RWPE2 (cell line): Measurements from ENCODE around the gene KCNQ1OT1.

Experiments used
- ATAC-seq: fragments of 200-7000 bp; cut with Tn5 transposase; 3 replicates; pipeline ENCODE4 v1.9.1; 2021; ENCODE audit warnings: low read depth
- DNase-seq: peaks from one replicate; pipeline ENCODE4 v3.0.0-alpha.2; 2020; ENCODE audit warnings: low spot score
- H3K27ac ChIP-seq: fragments of 450-650 bp; 2 replicates; pipeline ENCODE4 v1.5.1; 2017; ENCODE audit warnings: mild to moderate bottlenecking; ENCODE audit not compliant: poor library complexity, severe bottlenecking
- H3K27me3 ChIP-seq: fragments of 250-450 bp; sonication (Bioruptor Pico); 2 replicates; pipeline ENCODE4 v1.5.1; 2021; ENCODE audit warnings: mild to moderate bottlenecking, moderate library complexity; ENCODE audit not compliant: insufficient read depth, poor library complexity, severe bottlenecking
- H3K36me3 ChIP-seq: fragments of 250-450 bp; sonication (Bioruptor Pico); 2 replicates; pipeline ENCODE4 v1.5.1; 2020; ENCODE audit warnings: low read depth, mild to moderate bottlenecking, moderate library complexity
- H3K4me1 ChIP-seq: fragments of 250-450 bp; sonication (Bioruptor Pico); 2 replicates; pipeline ENCODE4 v1.5.1; 2021; ENCODE audit warnings: mild to moderate bottlenecking, moderate library complexity; ENCODE audit not compliant: insufficient read depth, poor library complexity, severe bottlenecking
- H3K4me3 ChIP-seq: fragments of 250-450 bp; sonication (Bioruptor Pico); 2 replicates; pipeline ENCODE4 v1.5.1; 2021; ENCODE audit warnings: mild to moderate bottlenecking, moderate library complexity; ENCODE audit not compliant: severe bottlenecking
- H3K9me3 ChIP-seq: fragments of 250-450 bp; sonication (Bioruptor Pico); 2 replicates; pipeline ENCODE4 v1.5.1; 2021; ENCODE audit warnings: mild to moderate bottlenecking, moderate library complexity; ENCODE audit not compliant: severe bottlenecking
- TF ChIP-seq, protein P1 (sequence below): fragments of 450-650 bp; IDR thresholded peaks from one replicate; pipeline ENCODE4 v1.5.1; 2017; ENCODE audit warnings: mild to moderate bottlenecking, moderate library complexity; ENCODE audit not compliant: poor library complexity, severe bottlenecking

KCNQ1OT1 gene

DNA sequence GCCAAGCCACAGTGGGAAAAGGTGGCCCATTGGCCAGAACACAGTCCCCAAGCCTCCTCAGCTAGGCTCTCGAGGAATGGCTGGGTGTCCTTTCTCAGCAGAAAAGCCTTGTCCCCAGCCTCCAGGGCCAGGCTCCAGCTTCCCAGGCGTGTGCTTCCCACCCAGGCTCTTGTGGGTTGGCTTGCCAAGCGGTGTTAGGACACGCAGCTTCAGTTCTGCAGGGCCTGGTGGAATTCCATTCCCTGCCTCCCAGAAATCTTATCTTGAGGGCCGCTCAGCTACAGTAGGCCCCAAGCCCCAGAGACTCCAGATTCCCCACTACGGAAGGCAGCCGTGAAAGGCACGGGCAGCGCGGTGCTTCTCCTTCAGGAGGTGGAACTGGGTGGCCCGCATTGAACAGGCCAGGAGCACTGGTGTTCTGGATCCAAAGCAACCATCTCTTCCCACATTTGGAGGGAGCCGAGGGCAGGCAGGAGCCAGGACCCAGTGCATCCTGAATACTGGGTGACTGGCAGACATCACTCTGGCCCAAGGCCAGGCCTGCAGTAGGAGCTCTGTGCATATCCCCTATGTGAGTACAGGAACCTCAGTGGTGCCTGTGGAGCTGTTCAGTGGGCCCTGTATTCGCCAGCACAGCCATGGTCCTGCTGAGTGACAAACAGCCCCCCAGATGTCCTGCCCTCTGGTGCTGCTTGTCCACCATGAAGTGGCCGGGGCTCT is 16.7 kb upstream of the KCNQ1OT1 start:
- no peak overlapping the region for H3K4me3 ChIP-seq
- DNase-seq (no peak), ATAC-seq (no peak)
- H3K9me3 ChIP-seq: no peaks in the 10 kb centered on the region
- H3K36me3 ChIP-seq: no peaks in the 10 kb centered on the region
- TF ChIP-seq, protein P1, sequence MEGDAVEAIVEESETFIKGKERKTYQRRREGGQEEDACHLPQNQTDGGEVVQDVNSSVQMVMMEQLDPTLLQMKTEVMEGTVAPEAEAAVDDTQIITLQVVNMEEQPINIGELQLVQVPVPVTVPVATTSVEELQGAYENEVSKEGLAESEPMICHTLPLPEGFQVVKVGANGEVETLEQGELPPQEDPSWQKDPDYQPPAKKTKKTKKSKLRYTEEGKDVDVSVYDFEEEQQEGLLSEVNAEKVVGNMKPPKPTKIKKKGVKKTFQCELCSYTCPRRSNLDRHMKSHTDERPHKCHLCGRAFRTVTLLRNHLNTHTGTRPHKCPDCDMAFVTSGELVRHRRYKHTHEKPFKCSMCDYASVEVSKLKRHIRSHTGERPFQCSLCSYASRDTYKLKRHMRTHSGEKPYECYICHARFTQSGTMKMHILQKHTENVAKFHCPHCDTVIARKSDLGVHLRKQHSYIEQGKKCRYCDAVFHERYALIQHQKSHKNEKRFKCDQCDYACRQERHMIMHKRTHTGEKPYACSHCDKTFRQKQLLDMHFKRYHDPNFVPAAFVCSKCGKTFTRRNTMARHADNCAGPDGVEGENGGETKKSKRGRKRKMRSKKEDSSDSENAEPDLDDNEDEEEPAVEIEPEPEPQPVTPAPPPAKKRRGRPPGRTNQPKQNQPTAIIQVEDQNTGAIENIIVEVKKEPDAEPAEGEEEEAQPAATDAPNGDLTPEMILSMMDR: no peak
- H3K27me3 ChIP-seq: no peaks in the 10 kb centered on the region
- no peak overlapping the region for H3K27ac ChIP-seq
- H3K4me1 ChIP-seq: no peaks in the 10 kb centered on the region

DNA sequence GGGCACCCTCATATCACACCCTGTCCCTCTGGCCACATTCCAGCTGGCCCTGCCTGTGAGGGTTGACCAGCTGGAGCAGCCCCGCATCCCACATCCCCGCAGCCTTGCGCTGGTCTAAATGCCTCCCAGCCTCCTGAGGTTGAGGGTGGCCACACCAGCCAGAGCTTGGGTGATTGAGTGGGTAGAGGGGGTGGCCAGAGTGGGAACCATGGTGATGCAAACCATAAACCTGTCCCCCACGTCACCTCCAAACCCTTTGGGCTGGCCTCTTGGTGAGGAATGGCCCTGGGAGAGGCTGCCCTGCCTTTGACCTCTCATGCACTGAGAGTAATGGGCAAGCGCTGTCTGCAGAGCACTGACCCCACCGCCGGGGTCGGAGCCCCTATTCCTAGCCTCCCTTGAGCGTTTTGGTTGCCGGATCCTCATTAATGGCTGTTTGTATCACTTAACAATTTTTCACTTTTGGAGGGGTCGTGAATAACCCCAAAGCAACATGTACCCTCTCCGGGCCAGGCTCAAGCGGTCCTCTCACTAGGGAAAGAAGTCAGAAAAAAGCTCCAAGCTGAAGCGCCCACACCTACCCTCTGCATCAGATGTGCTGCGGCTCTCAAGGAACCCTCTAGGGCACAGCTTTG is 16.0 kb upstream of the KCNQ1OT1 start:
- Histone ChIP-seq H3K4me1 (no peaks in the 10 kb centered on the region), H3K36me3 (no peaks in the 10 kb centered on the region), H3K4me3 (no peak overlapping the region), H3K9me3 (no peaks in the 10 kb centered on the region), H3K27me3 (no peaks in the 10 kb centered on the region), H3K27ac (no peak overlapping the region)
- TF ChIP-seq, protein P1: no peak
- no peak for DNase-seq
- no peak for ATAC-seq

DNA sequence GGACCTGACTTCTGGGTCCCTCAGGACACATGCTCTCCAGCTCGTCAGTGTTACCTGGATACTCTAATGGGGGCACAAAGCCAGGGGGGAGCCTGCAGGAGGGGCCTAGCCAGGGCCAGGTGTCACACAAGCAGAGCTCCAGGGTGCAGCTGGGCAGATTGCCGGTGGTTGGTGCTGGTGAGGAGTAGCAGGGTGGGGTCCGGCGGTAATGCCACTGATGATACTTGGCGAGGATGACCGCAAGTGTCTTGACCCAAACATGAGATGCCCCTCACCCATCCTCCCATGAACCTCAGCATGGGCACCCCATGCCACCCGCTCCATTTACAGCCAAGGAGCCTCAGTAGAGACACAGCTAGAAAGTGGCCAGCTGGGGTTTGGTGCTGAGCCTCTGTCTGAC is 15.1 kb upstream of the KCNQ1OT1 start:
- H3K4me3 ChIP-seq: no peak overlapping the region
- no peak overlapping the region for H3K27ac ChIP-seq
- DNase-seq (no peak), ATAC-seq (no peak)
- H3K36me3 ChIP-seq: no peaks in the 10 kb centered on the region
- TF ChIP-seq, protein P1: no peak
- no peaks in the 10 kb centered on the region for H3K4me1 ChIP-seq
- H3K9me3 ChIP-seq: no peaks in the 10 kb centered on the region
- no peaks in the 10 kb centered on the region for H3K27me3 ChIP-seq

DNA sequence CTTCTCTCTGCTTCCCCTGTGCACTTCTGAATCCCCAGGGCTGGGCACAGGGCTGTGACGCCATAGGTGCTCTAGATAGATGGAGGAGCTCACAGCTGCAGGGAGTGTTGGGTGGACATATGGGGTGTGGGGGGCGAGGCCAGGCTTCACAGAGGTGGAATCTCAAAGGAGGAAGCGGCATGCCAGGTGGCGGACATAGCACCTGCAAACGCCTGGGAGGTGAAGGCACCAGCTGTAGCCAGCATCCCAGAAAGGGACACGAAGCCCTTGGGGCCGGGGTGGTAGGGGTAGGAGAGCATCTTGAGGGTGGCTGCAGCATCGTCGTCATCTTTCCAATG is 14.6 kb upstream of the KCNQ1OT1 start:
- Histone ChIP-seq H3K27ac (no peak overlapping the region), H3K9me3 (no peaks in the 10 kb centered on the region), H3K4me3 (no peak overlapping the region), H3K27me3 (no peaks in the 10 kb centered on the region), H3K4me1 (no peaks in the 10 kb centered on the region), H3K36me3 (no peaks in the 10 kb centered on the region)
- ATAC-seq (no peak), DNase-seq (no peak)
- TF ChIP-seq, protein P1: no peak
